Measurements from ENCODE around the gene MINDY3.

MINDY3 gene

GRCh38 chr10:15741581-15741980, 118.7 kb downstream of the MINDY3 start (continued):
- TF ChIP-seq ZNF114 (tag by site-specific recombination; IDR thresholded peaks at IDR 0.05) (no peak), ZSCAN23 (tag by site-specific recombination; IDR thresholded peaks at IDR 0.05) (no peak), ZSCAN5A (tag by site-specific recombination; IDR thresholded peaks at IDR 0.05) (no peak), MYNN (tag by site-specific recombination; IDR thresholded peaks at IDR 0.05; ENCODE audit: borderline replicate concordance) (no peak), ZFP69B (tag by site-specific recombination; IDR thresholded peaks at IDR 0.05) (no peak), ZNF571 (tag by site-specific recombination; IDR thresholded peaks at IDR 0.05) (no peak)

- H3K27ac ChIP-seq (ENCODE audit: extremely low read depth, low read depth, low read length) = no peak overlapping the region
- POLR2A ChIA-PET = no interaction called here
- H3K4me3 ChIP-seq (ENCODE audit: low read depth, low read length) = no peak overlapping the region
- no peaks in the 10 kb centered on the region for H3K4me1 ChIP-seq (ENCODE audit: control insufficient read depth, insufficient read depth, low read length)
- CTCF ChIA-PET = interaction anchor here (0.7 to 1.2 kb wide), 3 partner anchors 20 to 312 kb away, joined by 3 to 4 read pairs (median 3); no protein-coding TSS in a partner anchor
- H3K9me3 ChIP-seq (ENCODE audit: control insufficient read depth, insufficient read depth, low read depth, low read length) = no peaks in the 10 kb centered on the region
- TF ChIP-seq ZNF18 (tag by site-specific recombination; IDR thresholded peaks at IDR 0.05) (no peak), ZNF24 (tag by site-specific recombination; IDR thresholded peaks at IDR 0.05) (no peak), ZSCAN16 (tag by site-specific recombination; IDR thresholded peaks at IDR 0.05) (no peak), ZSCAN5A (tag by site-specific recombination; IDR thresholded peaks at IDR 0.05) (no peak), ZFP37 (tag by site-specific recombination; IDR thresholded peaks at IDR 0.05) (no peak), SP7 (tag by site-specific recombination; IDR thresholded peaks at IDR 0.05) (no peak)
- no peaks in the 10 kb centered on the region for H3K36me3 ChIP-seq (ENCODE audit: control insufficient read depth in 2 of 2, insufficient read depth in 1 of 2, low read length in 2 of 2)
These were observed 120.0 kb downstream of the MINDY3 start for GRCh38 chr10:15740261-15740660.

GRCh38 chr10:15739254-15739970, 120.9 kb downstream of the MINDY3 start:
- H3K27ac ChIP-seq (ENCODE audit: extremely low read depth, low read depth, low read length) = no peak overlapping the region
- no peaks in the 10 kb centered on the region for H3K36me3 ChIP-seq (ENCODE audit: control insufficient read depth in 2 of 2, insufficient read depth in 1 of 2, low read length in 2 of 2)
- H3K4me1 ChIP-seq (ENCODE audit: control insufficient read depth, insufficient read depth, low read length) = no peaks in the 10 kb centered on the region
- TF ChIP-seq SCRT1 (tag by site-specific recombination; IDR thresholded peaks at IDR 0.05; ENCODE audit: borderline replicate concordance) (no peak), ZBTB17 (tag by site-specific recombination; IDR thresholded peaks at IDR 0.05) (no peak)
- no peaks in the 10 kb centered on the region for H3K9me3 ChIP-seq (ENCODE audit: control insufficient read depth, insufficient read depth, low read depth, low read length)
- POLR2A ChIA-PET = no interaction called here
- CTCF ChIA-PET = interaction anchor here (0.7 to 1.6 kb wide), 3 partner anchors 306 to 1260 kb away, joined by 3 to 6 read pairs (median 3); no protein-coding TSS in a partner anchor
- H3K4me3 ChIP-seq (ENCODE audit: low read depth, low read length) = no peak overlapping the region

GRCh38 chr10:15738270-15738925, 121.9 kb downstream of the MINDY3 start:
- Histone ChIP-seq H3K27ac (ENCODE audit: extremely low read depth, low read depth, low read length) (0 out of 2 replicates have a peak overlapping the region, but pooled peaks have one; percentile 14), H3K36me3 (ENCODE audit: control insufficient read depth in 2 of 2, insufficient read depth in 1 of 2, low read length in 2 of 2) (no peaks in the 10 kb centered on the region), H3K4me3 (ENCODE audit: low read depth, low read length) (no peak overlapping the region), H3K4me1 (ENCODE audit: control insufficient read depth, insufficient read depth, low read length) (no peaks in the 10 kb centered on the region), H3K9me3 (ENCODE audit: control insufficient read depth, insufficient read depth, low read depth, low read length) (no peaks in the 10 kb centered on the region)
- POLR2A ChIA-PET = no interaction called here
- CTCF ChIA-PET = interaction anchor here (0.7 to 1.6 kb wide), 2 partner anchors 18 to 305 kb away, joined by 3 to 6 read pairs; partner anchors contain the start of gene ITGA8
- TF ChIP-seq GLI2 (tag by site-specific recombination; IDR thresholded peaks at IDR 0.05; ENCODE audit: borderline replicate concordance, low read depth) (no peak), GLI4 (tag by site-specific recombination; IDR thresholded peaks at IDR 0.05) (no peak), ZNF664 (tag by site-specific recombination; IDR thresholded peaks at IDR 0.05) (no peak), ZBTB17 (tag by site-specific recombination; IDR thresholded peaks at IDR 0.05) (no peak), ZNF148 (tag by site-specific recombination; IDR thresholded peaks at IDR 0.05; ENCODE audit: borderline replicate concordance) (no peak), ZNF398 (tag by site-specific recombination; IDR thresholded peaks at IDR 0.05) (no peak)

Data from HEK293 (cell line).